ENCODE data around the gene SIGLEC12.

GRCh38 chr19:51503286-51503817 lies 1.8 kb upstream of the SIGLEC12 start:
- TF ChIP-seq POLR2AphosphoS5 (IDR thresholded peaks at IDR 0.05) (no peak), POLR2A (IDR thresholded peaks at IDR 0.05) (no peak)
- TF ChIP-seq, protein P1, sequence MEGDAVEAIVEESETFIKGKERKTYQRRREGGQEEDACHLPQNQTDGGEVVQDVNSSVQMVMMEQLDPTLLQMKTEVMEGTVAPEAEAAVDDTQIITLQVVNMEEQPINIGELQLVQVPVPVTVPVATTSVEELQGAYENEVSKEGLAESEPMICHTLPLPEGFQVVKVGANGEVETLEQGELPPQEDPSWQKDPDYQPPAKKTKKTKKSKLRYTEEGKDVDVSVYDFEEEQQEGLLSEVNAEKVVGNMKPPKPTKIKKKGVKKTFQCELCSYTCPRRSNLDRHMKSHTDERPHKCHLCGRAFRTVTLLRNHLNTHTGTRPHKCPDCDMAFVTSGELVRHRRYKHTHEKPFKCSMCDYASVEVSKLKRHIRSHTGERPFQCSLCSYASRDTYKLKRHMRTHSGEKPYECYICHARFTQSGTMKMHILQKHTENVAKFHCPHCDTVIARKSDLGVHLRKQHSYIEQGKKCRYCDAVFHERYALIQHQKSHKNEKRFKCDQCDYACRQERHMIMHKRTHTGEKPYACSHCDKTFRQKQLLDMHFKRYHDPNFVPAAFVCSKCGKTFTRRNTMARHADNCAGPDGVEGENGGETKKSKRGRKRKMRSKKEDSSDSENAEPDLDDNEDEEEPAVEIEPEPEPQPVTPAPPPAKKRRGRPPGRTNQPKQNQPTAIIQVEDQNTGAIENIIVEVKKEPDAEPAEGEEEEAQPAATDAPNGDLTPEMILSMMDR (IDR thresholded peaks at IDR 0.05): no peak

All from gastroesophageal sphincter (tissue), 3 donors.